ENCODE data around the gene FER. TPM values are rescaled to one million over a fixed set of nuclear protein-coding genes. Genes with fewer than 3 reads are reported as not detected.

Gene FER
- total and polyA plus RNA-seq, 9 of the 15 experiments (the other 6 are each of a cell fraction or from before 2014, with no cell fraction given) = 6.7 to 18.2 (median 8.9) TPM

- Histone ChIP-seq H3K4me3 (no peak overlapping the region), H3K9me3 (replicated peaks; ENCODE audit: control insufficient read depth, insufficient read depth, low read depth, low read length) (no peaks in the 10 kb centered on the region), H3K27ac (ENCODE audit: extremely low read depth, low read depth, low read length) (no peak overlapping the region), H3K4me2 (ENCODE audit: insufficient read depth, low read length) (no peak overlapping the region), H4K20me1 (replicated peaks; ENCODE audit: control insufficient read depth, insufficient read depth, low read length) (no peaks in the 10 kb centered on the region), H3K36me3 (ENCODE audit: control insufficient read depth, insufficient read depth, low read length) (no peaks in the 10 kb centered on the region), H3K27me3 (ENCODE audit: control insufficient read depth in 2 of 2, insufficient read depth in 2 of 2, low read length in 2 of 2) (no peaks in the 10 kb centered on the region), H2AFZ (ENCODE audit: low read depth, low read length) (no peak overlapping the region), H3K4me1 (replicated peaks in 1 of 2; ENCODE audit: control insufficient read depth in 2 of 2, insufficient read depth in 2 of 2, low read length in 2 of 2) (no peaks in the 10 kb centered on the region), H3K79me2 (ENCODE audit: control insufficient read depth, insufficient read depth, low read length) (no peaks in the 10 kb centered on the region), H3K9ac (ENCODE audit: insufficient read depth in 1 of 2, low read depth in 2 of 2, low read length in 2 of 2) (no peak overlapping the region), H3K9me1 (ENCODE audit: control insufficient read depth, insufficient read depth, low read length) (no peaks in the 10 kb centered on the region)
- ATAC-seq (no peak), FAIRE-seq (no peak), DNase-seq (ENCODE audit: extremely low read depth in 1 of 4, low spot score in 3 of 4) (no peak)
- ChIA-PET CTCF (ENCODE audit: low intra/inter-chr PET ratio) (no interaction called here), POLR2A (interaction anchor here (0.7 to 1.0 kb wide), 2 partner anchors 10 to 334 kb away, joined by 3 to 4 read pairs; no protein-coding TSS in a partner anchor)
- intact Hi-C loops (cut with micrococcal nuclease) = no loop called here
- in situ Hi-C loops (cut with MboI) = no loop called here
- BruUV-seq (replicated peaks) = no TSS peak
- no peak for TF ChIP-seq ZNF217 (CRISPR knock-in tag; IDR thresholded peaks at IDR 0.05)
- no peak for TF ChIP-seq SREBF2 (CRISPR knock-in tag; IDR thresholded peaks at IDR 0.05)
- TF ChIP-seq ZNF165 (CRISPR knock-in tag; IDR thresholded peaks at IDR 0.05; ENCODE audit: borderline replicate concordance) = no peak
- no peak for TF ChIP-seq CEBPB (tag; IDR thresholded peaks at IDR 0.05)
- TF ChIP-seq ZNF174 (CRISPR knock-in tag; IDR thresholded peaks at IDR 0.05) = no peak
- no peak for TF ChIP-seq ZBTB34 (CRISPR knock-in tag; IDR thresholded peaks at IDR 0.05)
- no peak for TF ChIP-seq BRCA1 (IDR thresholded peaks at IDR 0.05)
- TF ChIP-seq BRCA1 (CRISPR knock-in tag; IDR thresholded peaks at IDR 0.05) = no peak
Measured at GRCh38 chr5:109022056-109022455, 274.4 kb downstream of the FER start.
